HK-2 (cell line): ENCODE measurements around the gene ART5.
"Not testable (repeated sequence)": the region's sequence is repeated elsewhere in the genome, so short reads cannot be mapped to it uniquely, and the experiment has no call there.

Experiments
- DNase-seq: peaks from one replicate; pipeline ENCODE4 v3.0.0-alpha.2; 2018; ENCODE audit not compliant: unreplicated experiment

Gene ART5

DNA sequence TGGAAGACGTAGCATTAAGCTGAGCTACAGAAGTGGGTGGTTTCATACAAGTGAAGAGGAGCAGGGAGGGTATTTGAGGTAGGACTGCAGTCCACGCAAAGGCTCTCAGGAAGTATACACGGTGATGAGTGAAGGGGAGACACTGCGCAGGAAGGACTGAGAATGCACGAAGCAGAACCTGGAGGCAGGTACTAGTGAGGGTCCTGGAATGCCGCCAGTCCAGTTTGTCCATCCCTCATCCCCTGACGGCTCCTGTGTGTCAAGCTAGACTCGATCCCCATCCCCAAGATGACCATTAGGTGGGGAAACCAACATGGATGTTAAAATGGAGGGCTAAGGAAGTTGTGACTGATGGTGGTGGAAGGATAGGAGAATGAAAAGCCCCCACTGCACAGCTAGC, 23.8 kb downstream of the ART5 start:
- no peak for DNase-seq

DNA sequence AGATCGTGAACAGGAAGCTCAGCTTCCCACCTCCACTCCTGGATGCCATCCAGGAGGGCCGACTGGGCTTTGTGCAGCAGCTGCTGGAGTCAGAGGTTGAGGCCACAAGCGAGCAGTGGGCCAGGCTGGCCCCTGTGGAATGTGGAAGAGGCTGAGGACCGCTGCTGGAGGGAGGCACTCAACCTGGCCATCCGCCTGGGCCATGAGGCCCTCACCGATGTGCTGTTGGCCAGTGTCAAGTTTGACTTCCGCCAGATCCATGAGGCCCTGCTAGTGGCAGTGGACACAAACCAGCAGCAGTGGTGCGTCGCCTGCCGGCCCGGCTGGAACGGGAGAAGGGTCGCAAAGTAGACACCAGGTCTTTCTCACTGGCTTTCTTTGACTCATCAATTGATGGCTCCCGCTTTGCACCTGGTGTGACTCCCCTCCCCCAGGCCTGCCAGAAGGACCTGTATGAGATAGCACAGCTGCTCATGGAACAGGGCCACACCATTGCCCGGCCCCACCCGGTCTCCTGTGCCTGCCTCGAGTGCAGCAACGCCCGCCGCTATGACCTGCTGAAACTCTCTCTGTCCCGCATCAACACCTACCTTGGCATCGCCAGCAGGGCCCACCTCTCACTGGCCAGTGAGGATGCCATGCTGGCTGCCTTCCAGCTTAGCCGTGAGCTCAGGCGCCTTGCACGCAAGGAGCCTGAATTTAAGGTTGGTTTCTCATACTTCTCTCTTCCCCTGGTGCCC, 24.9 kb downstream of the ART5 start:
- no peak for DNase-seq

DNA sequence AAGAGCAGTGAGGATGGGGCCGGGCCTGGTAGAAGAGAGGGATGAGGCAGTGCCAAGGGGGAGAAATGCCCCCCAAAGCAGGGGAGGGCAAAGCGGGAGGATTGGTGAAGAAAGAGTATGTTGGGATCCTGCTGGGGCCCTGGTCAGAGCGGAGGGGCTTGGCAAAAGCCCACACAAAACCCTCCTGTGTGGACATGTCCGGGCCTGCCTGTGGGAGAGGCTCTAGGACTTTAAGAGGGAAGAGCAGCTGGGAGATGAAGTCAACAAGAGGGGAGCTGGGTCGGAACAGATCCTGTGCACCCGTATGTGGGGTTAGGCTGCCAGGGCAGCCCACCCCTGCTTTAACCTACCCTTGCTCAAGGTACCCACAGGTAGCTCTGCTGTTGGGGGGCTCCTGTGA, 25.8 kb downstream of the ART5 start:
- DNase-seq = no peak

DNA sequence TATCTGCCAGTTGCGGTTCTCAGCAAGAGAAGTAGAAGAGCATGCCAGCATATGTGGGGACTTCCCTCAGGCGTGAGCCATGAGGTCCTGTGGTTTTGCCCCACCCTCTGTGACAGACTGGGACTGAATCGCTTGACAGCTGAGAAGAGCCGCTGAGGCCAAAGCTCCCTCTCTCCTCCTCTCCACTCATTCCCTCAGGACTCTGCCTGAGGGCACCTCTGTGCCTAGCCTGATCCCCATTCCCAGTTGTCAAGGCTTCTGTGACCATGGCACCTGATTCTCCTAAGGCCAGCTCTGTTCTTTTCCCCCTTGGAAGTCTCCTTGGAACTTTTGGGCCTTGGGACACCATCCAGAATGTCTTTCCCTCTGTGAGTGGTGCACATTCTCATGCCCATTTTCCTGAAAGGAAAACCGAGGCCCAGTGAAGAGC, 27.0 kb downstream of the ART5 start:
- no peak for DNase-seq

DNA sequence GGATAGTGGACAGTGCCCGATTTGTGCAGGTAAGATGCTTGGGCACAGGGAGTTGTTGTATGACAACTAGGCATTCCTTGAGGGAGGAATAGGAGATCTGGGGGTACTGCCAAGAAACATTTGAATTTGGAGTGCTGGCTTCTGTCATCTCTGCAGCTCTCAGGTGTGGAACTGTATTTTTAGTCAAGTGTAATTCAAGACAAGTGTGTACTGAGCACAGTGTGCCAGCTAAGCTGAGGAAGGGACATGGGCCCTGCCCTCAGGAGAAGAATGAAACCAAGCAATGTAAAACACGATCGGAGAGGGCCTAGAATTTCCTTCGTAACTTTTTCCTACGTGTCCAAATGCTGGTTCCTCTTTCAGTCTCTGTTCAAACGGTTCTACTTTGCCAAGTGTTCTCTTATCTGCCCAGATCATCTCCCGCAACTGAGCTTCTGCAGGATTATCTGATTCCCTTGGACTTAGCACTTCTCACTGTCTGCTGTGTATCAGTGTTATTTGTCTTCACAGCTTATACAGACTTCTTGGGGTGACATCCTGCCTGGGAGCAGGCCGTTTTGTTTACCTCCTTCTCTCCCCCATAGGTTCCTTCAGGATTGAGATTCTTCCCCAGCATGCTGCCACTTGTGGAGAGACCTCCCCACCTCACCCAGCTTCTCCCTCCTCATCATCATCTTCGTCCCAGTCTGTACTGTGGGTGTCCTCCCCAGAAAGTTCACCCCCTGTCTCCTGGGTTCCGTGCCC, 27.6 kb downstream of the ART5 start:
- no peak for DNase-seq

DNA sequence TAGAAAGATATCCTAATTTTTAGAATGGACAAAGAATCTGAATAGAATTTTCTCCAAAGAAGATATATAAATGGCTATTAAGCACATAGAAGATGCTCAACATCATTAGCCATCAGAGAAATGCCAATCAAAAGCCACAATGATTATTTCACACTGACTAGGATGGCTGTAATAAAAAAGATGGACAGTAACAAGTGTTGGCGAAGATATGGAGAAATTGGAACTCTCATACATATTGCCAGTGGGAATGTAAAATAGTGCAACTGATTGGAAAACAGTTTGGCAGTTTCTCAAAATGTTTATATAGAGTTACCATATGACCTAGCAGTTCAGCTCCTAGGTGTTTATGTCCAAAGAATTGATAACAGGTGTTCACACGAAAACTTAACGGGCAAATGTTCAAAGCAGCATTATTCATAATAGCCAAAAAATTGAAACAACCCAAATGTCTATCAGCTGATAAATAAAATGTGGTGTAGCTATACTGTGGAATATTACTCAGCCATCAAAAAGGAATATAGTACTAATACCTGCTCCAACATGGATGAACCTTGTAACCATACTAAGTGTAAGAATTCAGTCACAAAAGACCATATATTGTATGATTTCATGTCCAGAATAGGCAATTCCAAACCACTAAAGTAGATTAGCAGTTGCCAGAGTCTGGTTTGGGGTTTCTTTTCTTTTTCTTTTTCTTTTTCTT, 29.7 kb downstream of the ART5 start:
- no peak for DNase-seq

DNA sequence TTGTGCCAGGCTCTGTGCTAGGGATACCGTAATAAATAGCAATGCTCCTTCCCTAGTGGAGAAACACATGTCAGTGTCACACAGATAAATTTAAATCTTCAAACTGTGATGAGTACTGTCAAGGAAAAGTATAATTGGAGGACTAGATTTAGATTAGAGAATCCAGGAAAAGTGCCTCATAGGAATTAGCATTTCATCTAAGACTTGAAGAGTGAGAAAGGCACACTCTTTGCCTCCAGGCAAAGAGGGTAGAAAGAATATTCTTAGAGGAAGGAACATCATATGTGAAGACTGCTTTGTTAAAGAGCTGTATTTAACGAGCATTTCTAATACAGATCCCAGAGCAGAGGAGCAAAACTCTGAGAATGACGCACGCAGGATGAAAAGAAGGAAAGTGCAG, 30.9 kb downstream of the ART5 start:
- DNase-seq = no peak

DNA sequence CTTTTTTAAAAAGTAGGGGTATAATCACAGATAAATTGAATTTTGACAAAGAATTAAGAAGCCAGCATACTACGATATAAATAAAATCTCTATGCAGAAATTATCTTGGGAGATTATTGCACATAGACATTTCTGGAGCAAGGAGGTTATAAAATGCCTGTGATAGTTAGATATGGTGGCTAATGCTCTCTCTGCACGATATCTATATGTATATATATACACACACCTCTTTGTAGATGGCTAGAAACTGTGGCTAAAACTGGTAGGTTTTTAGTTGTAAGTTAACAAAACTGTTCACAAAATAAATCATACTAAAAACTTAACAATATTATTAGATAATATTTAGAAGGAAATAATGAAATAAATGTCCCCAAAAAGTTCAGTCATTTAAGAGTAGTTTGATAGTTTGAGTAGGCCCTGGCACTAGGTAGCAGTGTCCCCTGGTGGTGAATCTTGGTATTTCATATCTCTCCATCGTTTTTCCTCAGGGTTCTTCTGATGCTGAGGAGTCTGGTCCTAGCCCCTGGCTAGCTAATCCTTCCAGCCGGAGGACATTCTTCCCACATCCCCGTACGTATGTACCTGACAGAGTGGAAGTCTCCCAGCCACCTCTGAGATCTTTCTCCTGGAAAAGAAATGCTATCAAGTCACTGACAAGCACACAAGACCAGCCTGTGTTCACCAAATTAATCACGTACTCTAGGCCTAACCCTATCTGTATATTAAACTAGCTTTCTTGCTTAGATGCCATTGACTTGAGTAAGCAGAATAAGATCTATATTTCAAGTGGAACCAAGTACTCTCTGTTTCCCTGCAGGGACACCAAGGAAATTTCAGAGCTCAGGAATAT, 32.2 kb downstream of the ART5 start:
- DNase-seq = no peak

DNA sequence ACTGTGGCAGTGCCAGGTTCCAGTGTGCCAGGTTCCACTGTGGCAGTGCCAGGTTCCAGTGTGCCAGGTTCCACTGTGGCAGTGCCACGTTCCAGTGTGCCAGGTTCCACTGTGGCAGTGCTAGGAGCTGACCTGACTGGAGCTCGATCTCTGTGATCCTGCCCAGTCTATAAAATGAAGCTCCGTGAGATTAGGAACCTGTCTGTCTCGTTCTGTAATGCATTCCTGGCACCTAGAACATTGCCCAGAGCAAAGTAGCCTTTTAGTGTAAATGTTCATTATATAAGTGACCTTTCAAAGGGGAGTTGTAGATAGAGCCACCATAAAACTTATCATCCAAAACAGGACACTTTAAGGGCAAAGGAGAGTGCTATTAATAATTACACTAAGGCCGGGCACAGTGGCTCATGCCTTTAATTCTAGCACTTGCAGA, 36.0 kb downstream of the ART5 start:
- DNase-seq = no peak

DNA sequence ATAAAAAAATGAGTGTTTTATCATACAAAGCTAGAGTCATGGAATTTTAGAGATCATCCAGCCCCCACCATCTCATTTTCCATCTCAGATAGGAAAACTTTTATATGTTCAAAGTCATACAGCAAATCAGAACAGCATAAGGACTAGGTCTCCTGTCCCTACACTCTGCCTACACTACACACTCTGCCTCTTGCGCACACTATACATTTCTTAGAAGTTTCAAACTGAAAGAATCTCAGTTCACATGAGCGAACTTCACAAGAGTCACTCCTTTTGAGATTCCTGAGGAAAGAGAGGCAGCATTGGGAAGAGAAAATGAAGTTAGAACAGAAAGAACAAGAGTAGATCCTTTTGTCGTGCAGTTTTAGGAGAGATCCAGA, 36.5 kb downstream of the ART5 start:
- no peak for DNase-seq

DNA sequence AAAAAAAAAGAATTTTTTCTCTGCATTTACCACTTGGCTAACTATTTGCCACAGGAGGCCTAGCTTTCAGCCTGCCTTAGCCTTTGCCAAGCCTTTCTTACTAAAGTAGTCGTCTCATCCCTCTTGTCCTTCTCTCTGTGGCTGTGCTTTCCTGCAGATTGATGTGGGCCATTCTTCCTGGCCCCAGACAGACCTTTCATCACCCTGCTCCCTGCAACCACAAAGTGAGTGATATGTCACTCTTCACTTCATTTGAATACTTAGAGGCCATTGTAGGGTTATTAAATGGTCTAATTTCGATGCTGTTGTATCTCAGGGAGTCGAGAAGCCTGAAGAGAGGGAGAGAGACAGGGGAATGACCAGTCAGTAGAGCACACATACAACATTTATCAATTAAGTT, 37.6 kb downstream of the ART5 start:
- no peak for DNase-seq

DNA sequence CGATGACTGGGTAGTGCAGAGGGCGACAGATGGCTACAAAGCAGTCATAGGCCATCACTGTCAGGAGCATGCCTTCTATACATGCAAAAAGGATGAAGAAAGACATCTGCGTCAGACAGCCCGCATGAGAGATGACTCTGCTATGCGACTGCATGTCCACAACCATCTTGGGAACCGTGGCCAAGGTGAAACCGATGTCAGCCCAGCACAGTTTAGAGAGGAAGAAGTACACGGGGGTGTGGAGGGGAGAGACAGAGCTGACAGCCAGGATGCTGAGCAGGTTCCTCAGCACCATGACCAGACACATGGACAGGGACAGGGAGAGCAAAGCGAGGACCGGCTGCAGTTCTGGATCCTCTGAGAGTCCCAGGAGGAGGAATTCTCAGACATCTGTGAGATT, 41.6 kb downstream of the ART5 start:
- DNase-seq = not testable (repeated sequence)

DNA sequence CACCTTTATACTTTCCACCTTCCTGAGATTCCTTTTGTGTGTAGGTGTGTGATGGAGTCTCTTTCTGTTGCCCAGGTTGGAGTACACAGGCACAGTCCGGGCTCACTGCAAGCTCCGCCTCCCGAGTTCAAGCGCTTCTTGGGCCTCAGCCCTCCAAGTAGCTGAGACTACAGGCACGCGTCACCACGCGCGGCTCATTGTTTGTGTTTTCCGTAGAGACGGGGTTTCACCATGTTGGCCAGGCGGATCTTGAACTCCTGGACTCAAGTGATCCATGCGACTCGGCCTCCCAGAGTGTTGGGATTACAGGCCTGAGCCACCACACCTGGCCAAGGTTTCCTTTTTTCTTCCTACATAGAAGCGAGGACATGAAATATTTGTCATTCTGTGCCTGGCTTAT, 44.0 kb downstream of the ART5 start:
- not testable (repeated sequence) for DNase-seq

DNA sequence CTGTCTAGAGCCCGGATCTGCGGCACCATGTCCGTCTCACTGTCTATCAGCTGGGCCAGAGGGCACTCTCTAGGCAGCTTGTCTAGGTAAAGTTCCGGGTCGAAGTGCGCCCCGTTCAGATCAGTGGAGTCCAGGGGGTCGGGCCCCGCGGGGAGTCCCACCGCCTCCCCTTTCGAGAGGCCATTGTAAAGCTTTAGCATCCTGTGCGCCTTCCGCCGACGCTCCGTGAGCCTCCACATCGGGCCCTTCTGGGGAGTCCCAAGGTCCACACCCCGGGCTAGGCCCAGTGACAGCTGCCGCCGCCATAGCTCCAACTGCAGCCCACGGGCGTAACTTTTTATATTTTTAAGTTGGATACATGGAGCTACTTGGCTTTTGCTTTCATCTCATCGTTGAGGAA, 50.5 kb downstream of the ART5 start:
- DNase-seq = not testable (repeated sequence)

DNA sequence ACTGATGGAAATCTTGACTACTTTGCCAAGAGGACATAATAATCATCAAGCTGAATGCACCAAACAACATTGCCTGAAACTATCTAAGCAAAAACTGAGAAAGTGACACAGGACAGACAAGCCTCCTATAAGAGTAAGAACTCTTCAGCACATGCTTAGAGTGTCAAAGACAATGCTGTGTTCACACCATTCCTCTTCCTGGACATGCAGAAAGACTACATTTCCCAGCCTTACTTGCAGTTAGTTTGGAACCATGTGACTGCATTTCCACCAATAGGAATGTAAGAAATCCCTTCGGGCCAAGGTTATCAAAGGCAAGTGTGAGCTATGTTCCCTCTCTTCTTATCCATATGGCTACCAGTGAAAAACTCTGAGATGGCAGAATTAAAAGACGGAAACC, 51.6 kb downstream of the ART5 start:
- DNase-seq = not testable (repeated sequence)

DNA sequence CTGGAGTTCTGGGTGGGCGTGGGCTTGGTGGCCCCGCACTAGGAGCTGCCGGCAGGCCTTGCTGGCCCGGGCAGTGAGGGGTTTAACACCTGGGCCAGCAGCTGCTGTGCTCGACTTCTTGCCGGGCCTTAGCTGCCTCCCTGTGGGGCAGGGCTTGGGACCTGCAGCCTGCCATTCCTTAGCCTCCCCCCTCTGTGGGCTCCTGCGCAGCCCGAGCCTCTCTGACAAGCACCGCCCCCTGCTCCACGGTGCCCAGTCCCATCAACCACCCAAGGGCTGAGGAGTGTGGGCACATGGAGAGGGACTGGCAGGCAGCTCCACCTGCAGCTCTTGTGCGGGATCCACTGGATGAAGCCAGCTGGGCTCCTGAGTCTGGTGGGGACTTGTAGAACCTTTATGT, 53.0 kb downstream of the ART5 start:
- not testable (repeated sequence) for DNase-seq
